GM19240 (cell line): ENCODE measurements around the gene KIF12.

ENCODE experiments used
- DNase-seq: peaks from one replicate; pipeline ENCODE4 v3.0.0; 2011; ENCODE audit warnings: low spot score; ENCODE audit not compliant: insufficient read length

KIF12 gene

GRCh38 chr9:114069476-114070187 lies 29.5 kb downstream of the KIF12 start:
- DNase-seq = no peak

- no peak for DNase-seq
Measured at GRCh38 chr9:114065304-114065703, 33.8 kb downstream of the KIF12 start.

- no peak for DNase-seq
Measured at GRCh38 chr9:114061830-114062474, 37.1 kb downstream of the KIF12 start.

GRCh38 chr9:114061292-114061691 lies 37.8 kb downstream of the KIF12 start:
- no peak for DNase-seq

GRCh38 chr9:114060711-114061110 lies 38.4 kb downstream of the KIF12 start:
- DNase-seq = no peak

- no peak for DNase-seq
Measured at GRCh38 chr9:114060070-114060469, 39.0 kb downstream of the KIF12 start.

GRCh38 chr9:114059047-114059803 lies 39.9 kb downstream of the KIF12 start:
- DNase-seq = no peak

- no peak for DNase-seq
Measured at GRCh38 chr9:114058688-114059046, 40.4 kb downstream of the KIF12 start.

GRCh38 chr9:114057161-114057885 lies 41.8 kb downstream of the KIF12 start:
- no peak for DNase-seq

GRCh38 chr9:114056527-114056926 lies 42.6 kb downstream of the KIF12 start:
- no peak for DNase-seq

GRCh38 chr9:114055894-114056293 lies 43.2 kb downstream of the KIF12 start:
- DNase-seq = no peak

- no peak for DNase-seq
Measured at GRCh38 chr9:114055061-114055460, 44.0 kb downstream of the KIF12 start.

- DNase-seq = no peak
Measured at GRCh38 chr9:114054191-114054690, 44.9 kb downstream of the KIF12 start.

GRCh38 chr9:114053246-114054005 lies 45.7 kb downstream of the KIF12 start:
- DNase-seq = no peak

- DNase-seq = no peak
Measured at GRCh38 chr9:114051706-114052105, 47.4 kb downstream of the KIF12 start.

GRCh38 chr9:114051281-114051680 lies 47.8 kb downstream of the KIF12 start:
- DNase-seq = no peak

GRCh38 chr9:114050646-114051045 lies 48.4 kb downstream of the KIF12 start:
- DNase-seq = no peak

- no peak for DNase-seq
Measured at GRCh38 chr9:114050226-114050568, 48.9 kb downstream of the KIF12 start.

GRCh38 chr9:114049441-114050225 lies 49.5 kb downstream of the KIF12 start:
- DNase-seq = no peak
